COLO668 (cell line): ENCODE data around the gene ACTL7B.
"Not testable (repeated sequence)": the region's sequence is repeated elsewhere in the genome, so short reads cannot be mapped to it uniquely, and the experiment has no call there.

Experiments used
- DNase-seq: peaks from one replicate; lab custom pipeline; 2025; ENCODE audit not compliant: unreplicated experiment; lab: John Stamatoyannopoulos, UW

ACTL7B gene, protein sequence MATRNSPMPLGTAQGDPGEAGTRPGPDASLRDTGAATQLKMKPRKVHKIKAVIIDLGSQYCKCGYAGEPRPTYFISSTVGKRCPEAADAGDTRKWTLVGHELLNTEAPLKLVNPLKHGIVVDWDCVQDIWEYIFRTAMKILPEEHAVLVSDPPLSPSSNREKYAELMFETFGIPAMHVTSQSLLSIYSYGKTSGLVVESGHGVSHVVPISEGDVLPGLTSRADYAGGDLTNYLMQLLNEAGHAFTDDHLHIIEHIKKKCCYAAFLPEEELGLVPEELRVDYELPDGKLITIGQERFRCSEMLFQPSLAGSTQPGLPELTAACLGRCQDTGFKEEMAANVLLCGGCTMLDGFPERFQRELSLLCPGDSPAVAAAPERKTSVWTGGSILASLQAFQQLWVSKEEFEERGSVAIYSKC

DNA sequence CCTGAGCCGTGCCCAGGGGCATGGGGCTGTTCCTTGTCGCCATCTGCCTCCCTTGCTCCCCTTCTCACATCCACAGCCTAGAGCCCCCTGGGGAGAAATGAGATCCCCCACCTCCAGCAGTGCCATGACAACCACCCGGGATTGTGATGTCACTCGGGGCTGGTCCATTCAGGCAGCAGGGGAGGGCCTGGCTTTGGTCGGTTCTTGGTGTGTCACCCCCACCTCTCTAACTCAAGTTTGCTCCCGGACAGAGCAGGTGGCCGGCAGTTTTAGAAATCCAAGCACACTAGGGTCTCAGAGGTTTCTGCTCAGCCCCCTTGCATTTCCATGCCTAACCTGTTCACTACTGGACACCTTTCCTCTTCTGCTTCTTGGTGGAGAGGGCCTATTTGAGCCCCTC is at the start of gene ACTL7B:
TSS of gene ACTL7B (minus strand) at position 99 of the 400 bp plus-strand sequence. CDS start at position 43, 56 bp downstream.
- no peak for DNase-seq

DNA sequence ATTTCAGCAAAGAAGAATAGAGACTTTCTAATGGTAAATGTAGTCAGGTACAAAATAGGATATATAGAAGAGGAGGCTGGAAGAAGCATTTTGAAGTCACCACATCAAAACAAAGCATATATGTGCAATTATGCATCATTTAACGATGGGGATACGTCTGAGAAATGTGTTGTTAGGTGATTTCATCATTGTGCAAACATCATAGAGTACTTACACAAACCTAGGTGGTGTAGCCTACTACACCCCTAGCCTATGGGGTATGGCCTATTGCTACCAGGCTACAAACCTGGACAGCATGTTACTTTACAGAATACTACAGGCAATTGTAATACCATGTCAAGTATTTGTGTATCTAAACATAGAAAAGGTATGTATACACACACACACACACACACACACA is 49.7 kb upstream of the ACTL7B start:
- DNase-seq = peak; percentile 12

DNA sequence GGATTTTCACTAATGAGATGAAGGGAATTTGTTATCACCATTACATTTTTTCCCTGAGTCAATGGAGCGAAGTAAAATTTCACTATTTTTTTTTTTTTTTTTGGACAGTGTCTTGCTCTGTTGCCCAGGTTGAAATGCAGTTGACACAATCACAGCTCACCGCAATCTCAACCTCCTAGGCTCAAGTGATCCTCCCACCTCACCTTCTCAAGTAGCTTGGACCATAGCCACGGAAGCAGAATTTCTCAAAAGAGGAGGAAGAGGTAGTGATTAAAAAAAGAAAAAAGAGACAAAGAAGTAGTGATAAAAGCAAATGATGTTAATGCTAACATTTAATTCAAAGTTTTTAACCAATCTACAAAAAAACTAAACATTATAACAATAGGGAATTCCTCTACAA is 48.4 kb upstream of the ACTL7B start:
- DNase-seq = no peak

DNA sequence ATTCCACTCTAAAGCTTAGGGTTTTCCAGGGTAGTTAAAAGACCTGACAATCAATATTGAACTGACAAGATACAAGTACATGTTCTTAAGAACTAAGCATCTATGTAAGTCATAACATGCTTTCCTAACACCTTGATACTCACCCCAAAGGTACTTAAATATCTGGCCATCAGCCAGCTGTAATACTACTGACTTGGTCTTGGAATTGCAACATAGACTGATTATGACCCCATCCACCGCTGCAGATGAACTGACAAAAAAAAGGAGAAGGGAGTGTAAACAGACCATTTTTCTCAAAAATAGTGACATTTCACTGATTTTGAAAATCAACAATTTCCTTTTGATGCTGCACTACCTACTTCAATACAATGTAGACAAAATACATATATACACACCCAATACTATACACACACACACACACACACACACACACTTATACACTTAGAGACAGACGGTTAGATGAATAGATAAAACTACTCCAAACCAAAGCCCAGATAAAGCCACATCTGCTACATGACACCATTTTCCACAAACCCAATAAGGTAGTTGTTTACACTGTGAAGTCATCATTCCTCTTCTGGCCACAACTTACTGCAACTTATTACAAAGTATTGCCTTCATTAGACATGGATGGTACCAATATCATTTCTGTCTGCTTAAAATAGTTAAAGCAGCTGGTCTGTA is 47.8 kb upstream of the ACTL7B start:
- peak; percentile 12 for DNase-seq

DNA sequence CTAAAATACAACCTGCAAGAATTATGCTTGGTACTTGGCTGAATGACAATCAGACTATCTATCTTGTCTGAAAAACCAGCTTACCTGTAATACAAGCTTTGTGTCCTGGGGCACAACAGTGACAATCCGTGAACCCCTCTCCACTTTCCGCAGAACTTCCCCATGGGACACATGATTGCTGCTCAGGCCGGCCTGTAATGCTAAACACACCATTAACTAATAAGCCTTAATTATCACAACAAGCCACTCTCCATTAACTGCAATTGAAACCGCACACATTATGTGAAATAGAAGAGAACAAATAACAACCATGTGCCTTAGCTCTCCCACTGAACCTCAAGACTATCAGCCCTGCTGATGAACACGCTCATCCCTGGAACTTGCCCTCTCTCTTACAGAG is 44.4 kb upstream of the ACTL7B start:
- DNase-seq = no peak

- not testable (repeated sequence) for DNase-seq
Observed at GRCh38 chr9:108899023-108899695, 43.4 kb upstream of the ACTL7B start.

- no peak for DNase-seq
Observed at GRCh38 chr9:108897324-108898096, 41.7 kb upstream of the ACTL7B start.

DNA sequence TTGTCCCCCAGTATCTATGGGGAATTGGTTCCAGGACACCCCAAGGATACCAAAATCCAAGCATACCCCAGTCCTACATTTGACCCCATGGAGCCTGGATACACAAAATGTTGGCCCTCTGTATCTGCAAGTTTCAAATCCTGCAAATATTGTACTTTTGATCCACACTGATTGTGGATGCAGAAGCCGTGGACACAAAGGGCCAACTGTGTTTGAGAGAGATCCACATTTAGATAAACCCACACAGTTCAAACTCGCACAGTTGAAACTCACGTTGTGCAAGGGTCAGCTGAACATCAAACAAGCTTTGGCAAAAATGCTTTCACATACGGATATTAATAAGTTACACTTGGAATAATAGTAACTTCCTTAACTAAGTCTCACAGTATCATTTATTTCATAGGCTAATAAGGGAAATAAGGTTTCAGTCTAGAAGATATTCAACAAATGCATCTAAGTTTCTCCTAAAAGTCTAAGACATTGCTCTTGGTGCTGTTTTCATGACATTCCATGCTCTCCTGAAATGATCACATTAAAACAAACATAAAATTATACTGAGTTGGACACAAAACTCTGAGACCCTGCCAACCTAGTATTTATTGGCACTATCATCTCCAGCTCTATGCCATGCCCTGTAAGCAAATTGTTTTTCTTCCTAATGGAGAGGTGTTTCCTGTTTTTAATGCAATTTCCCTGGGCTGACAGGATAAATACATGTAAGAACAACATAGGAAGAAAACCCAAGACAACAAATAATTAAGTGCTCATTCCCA is 38.6 kb upstream of the ACTL7B start:
- DNase-seq = no peak

GRCh38 chr9:108889649-108890067 is 33.9 kb upstream of the ACTL7B start:
- no peak for DNase-seq

DNA sequence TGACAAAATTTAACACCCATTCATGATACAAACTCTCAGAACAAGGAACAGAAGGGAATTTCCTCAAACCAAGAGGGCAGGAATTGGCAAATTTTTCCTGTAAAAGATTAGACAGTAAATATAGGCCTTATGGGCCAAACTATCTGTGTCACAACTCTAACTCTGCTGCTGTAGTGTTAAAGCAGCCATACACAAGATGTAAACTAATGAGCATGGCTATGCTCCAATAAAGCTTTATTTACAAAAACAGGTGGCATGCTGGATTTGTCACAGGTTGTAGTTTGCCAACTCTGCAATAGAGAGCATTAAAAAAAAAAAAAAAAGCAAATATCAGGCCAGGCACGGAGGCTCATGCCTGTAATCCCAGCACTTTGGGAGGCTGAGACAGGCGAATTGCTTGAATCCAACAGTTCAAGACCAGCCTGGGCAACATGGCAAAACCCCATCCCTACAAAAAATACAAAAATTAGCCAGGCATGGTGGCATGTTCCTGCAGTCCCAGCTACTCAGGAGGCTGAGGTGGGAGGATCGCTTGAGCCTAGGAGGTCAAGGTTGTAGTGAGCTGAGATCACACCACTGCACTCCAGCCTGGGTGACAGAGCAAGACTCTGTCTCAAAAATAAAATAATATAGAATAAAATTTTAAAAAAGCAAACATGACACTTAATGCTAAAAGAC is 30.9 kb upstream of the ACTL7B start:
- DNase-seq = not testable (repeated sequence)

DNA sequence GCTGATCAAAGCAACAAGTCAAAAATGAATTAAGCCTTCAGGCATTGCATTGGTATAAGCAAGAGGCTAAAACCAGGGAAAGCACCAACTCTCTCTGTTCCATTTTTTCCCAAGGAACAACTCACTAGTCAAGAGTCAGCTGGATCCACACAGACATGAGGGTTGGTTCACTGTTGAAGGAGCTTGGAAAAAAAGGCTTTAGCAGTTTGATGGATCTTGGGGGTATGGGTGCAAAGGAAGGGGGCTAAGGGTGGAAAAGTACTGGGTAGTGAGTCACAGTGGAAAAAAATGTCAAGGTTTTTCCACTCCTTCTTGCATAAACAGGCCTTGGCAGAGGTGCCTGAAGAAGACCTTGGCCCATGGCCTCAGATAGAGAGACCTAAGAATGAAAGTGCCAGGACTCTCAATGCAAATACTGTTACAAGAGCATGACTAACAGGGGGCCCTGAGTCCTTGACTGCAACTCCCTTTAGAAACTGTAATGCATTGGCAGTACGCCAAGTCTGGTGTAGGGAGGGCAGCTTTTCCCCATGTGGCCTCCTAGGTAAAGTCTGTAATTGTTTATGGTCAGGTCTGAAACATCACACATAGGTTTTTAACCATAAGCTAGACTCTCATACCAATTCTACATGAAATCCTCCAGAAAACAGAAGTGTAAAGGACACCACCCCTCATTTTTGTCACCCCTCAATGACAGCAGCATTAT is 30.0 kb upstream of the ACTL7B start:
- peak; percentile 85 for DNase-seq

- DNase-seq = no peak
Observed at GRCh38 chr9:108884701-108885100, 28.9 kb upstream of the ACTL7B start.

DNA sequence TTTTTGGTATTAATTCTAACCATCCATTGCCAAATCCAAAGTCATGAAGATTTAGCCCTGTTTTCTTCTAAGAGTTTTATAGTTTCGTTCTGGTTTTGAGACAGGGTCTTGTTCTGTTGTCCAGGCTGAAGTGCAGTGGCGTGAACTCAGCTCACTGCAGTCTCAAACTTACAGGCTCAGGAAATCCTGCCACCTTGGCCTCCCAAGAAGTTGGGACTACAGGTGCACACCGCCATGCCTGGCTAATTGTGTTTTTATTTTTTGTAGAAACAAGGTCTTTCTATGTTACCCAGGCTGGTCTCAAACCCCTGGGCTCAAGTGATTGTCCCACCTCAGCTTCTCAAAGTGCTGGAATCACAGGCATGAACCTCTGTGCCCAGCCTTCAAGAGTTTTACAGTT is 27.3 kb upstream of the ACTL7B start:
- DNase-seq = no peak

- DNase-seq = no peak
Observed at GRCh38 chr9:108882052-108882888, 26.5 kb upstream of the ACTL7B start.

GRCh38 chr9:108880738-108881316 is 25.0 kb upstream of the ACTL7B start:
- DNase-seq = no peak

- DNase-seq = no peak
Observed at GRCh38 chr9:108877524-108877923, 21.7 kb upstream of the ACTL7B start.

DNA sequence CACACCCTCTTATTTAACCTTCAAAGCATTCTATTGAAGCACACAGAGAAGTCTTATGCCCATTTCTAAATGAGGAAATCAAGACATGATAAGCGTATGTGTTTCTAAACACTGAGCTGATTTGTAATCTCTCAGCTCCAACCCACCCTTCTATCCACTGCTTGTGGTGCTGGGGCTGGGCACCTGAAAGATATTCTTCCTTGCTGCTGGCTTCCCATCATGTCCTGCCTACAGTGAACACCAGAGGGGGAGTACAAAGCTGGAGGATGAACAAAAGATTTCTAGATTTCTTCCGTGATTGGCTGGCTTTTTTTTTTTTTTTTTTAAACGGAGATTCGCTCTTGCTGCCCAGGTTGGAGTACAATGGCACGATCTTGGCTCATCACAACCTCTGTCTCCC is 20.6 kb upstream of the ACTL7B start:
- no peak for DNase-seq
